ENCODE results near the gene TSC2.

GRCh38 chr16:2060346-2060745 is 12.6 kb downstream of the TSC2 start:
- TF ChIP-seq POLR2A (IDR thresholded peaks at IDR 0.05), result no peak
- no peak for TF ChIP-seq CTCF (IDR thresholded peaks at IDR 0.05)
